Body of pancreas (tissue), 4 donors: ENCODE results near the gene THSD7A.

Source experiments
- CTCF ChIP-seq, 7 experiments: fragments of 450-650 bp in 4 of 7; fragments of 200-600 bp in 3 of 7; sonication (generic) in 3 of 7; IDR thresholded peaks; one replicate each; pipeline ENCODE4 v1.5.1; 2016 to 2019; ENCODE audit warnings: antibody characterized with exemption in 7 of 7
- POLR2A ChIP-seq, 3 donors: fragments of 450-650 bp; IDR thresholded peaks; one replicate each; pipeline ENCODE4 v1.6.1; 2016; ENCODE audit warnings: antibody characterized with exemption in 3 of 3, mild to moderate bottlenecking in 2 of 3

GRCh38 chr7:11505471-11505985 is 326.5 kb downstream of the THSD7A start:
- TF ChIP-seq CTCF (IDR thresholded peaks at IDR 0.05) (no peak), POLR2A (IDR thresholded peaks at IDR 0.05) (no peak)
